Gastroesophageal sphincter (tissue), 4 donors: ENCODE measurements around the gene VSTM2L. TPM values are rescaled to one million over a fixed set of nuclear protein-coding genes. Genes with fewer than 3 reads are reported as not detected.

Experiments used
- ATAC-seq: fragments of 150-250 bp; one replicate; pipeline ENCODE4 v1.9.1; 2016; ENCODE audit warnings: mild to moderate bottlenecking, moderate library complexity
- H3K27ac ChIP-seq, 4 donors: fragments of 200-600 bp; sonication (generic) in 3 of 4; 1 replicate in 3 of 4; 2 replicates in 1 of 4; pipeline ENCODE4 v1.5.1; 2016 to 2019
- H3K27me3 ChIP-seq: fragments of 200-600 bp; sonication (generic); one replicate; pipeline ENCODE4 v1.5.1; 2019
- H3K36me3 ChIP-seq, 2 donors: fragments of 200-600 bp; sonication (generic); one replicate each; pipeline ENCODE4 v1.5.1; 2019; ENCODE audit warnings: control low read depth in 1 of 2
- H3K4me1 ChIP-seq, 3 donors: fragments of 200-600 bp; sonication (generic); 1 replicate in 2 of 3; 2 replicates in 1 of 3; pipeline ENCODE4 v1.5.1; 2016 to 2019; ENCODE audit warnings: control low read depth in 2 of 3
- H3K4me3 ChIP-seq, 2 donors: fragments of 200-600 bp; sonication (generic); one replicate each; pipeline ENCODE4 v1.5.1; 2019; ENCODE audit warnings: mild to moderate bottlenecking in 1 of 2, moderate library complexity in 1 of 2
- H3K9me3 ChIP-seq, 3 donors: fragments of 200-600 bp; sonication (generic); one replicate each; pipeline ENCODE4 v1.5.1; 2017 to 2019; ENCODE audit warnings: control low read depth in 2 of 3
- CTCF ChIP-seq, 4 experiments: fragments of 200-600 bp in 2 of 4; fragments of 450-650 bp in 2 of 4; sonication (generic) in 1 of 4; IDR thresholded peaks; one replicate each; pipeline ENCODE4 v1.5.1; 2017 to 2019; ENCODE audit warnings: antibody characterized with exemption in 4 of 4, mild to moderate bottlenecking in 2 of 4, moderate library complexity in 2 of 4
- EP300 ChIP-seq: sonication (generic); formaldehyde crosslinking; IDR thresholded peaks from one replicate; pipeline ENCODE4 v1.6.1; 2017; ENCODE audit warnings: antibody characterized with exemption, mild to moderate bottlenecking
- POLR2A ChIP-seq, 2 donors: fragments of 450-650 bp; IDR thresholded peaks; one replicate each; pipeline ENCODE4 v1.6.1; 2017; ENCODE audit warnings: antibody characterized with exemption in 2 of 2, mild to moderate bottlenecking in 2 of 2, moderate library complexity in 1 of 2
- POLR2AphosphoS5 ChIP-seq: sonication (generic); formaldehyde crosslinking; IDR thresholded peaks from one replicate; pipeline ENCODE4 v1.6.1; 2017; ENCODE audit warnings: antibody characterized with exemption
- WGBS, 2 donors: methylation state at CpG; one replicate each; pipeline ENCODE4 v1.1.5; 2018; ENCODE audit warnings: low coverage in 1 of 2; 5-methylcytosine and 5-hydroxymethylcytosine counted together
- total RNA-seq, 4 donors: library from RNA; depleted of rRNA; stranded (reverse); fragments of >200 nt; gene quantifications; one replicate each; pipeline ENCODE4 v1.1.0, GENCODE V29; 2016

The VSTM2L gene
- total RNA-seq, 4 donors from 2014 or later = 0.94 to 8.5 (median 7.0) TPM

GRCh38 chr20:37868851-37869333, 34.0 kb upstream of the VSTM2L start:
- 64 to 90% methylated on average over 2 to 3 of the region's 3 CpGs for WGBS, 2 donors
- H3K9me3 ChIP-seq = no peaks in the 10 kb centered on the region
- no peak for ATAC-seq
- H3K4me1 ChIP-seq = peaks cover 0 to 35% (median 0%) of the 10 kb centered on the region in 3 donors
- H3K36me3 ChIP-seq = peaks cover 0 to 76% of the 10 kb centered on the region in 2 donors
- H3K27me3 ChIP-seq = no peaks in the 10 kb centered on the region
- no peak overlapping the region for H3K4me3 ChIP-seq
- TF ChIP-seq EP300 (no peak), POLR2AphosphoS5 (no peak), CTCF (IDR thresholded peaks at IDR 0.05) (no peak), POLR2A (IDR thresholded peaks at IDR 0.05) (no peak)
- no peak overlapping the region for H3K27ac ChIP-seq

DNA sequence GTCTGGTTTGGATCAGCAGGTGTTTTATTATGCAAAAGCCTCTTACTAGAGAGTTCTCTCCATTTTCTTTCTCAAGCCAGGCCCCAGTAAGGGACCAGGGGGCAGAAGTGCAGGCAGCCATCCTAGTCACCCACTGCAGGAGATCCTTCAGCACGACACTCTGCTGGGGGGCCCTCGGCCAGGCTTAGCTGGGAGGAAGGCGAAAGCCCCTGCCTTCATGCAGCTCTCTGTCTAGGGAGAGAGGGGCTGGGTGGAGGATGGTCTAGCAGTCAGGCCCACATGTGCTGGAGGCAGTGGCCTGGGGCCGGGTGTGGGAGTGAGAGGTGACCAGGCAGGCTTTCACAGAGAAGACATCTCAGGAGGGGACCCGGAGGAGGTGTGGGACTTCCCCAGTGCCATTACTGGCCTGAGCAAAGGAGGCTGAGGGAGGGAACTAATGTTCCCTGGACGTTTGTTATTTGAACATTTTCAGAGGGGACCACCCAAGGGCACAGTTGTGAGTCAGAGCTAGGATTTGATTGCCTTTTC, 33.5 kb upstream of the VSTM2L start:
- Histone ChIP-seq H3K27me3 (no peaks in the 10 kb centered on the region), H3K27ac (no peak overlapping the region), H3K36me3 (peaks cover 0 to 76% of the 10 kb centered on the region in 2 donors), H3K9me3 (no peaks in the 10 kb centered on the region), H3K4me3 (no peak overlapping the region), H3K4me1 (peaks cover 0 to 35% (median 0%) of the 10 kb centered on the region in 3 donors)
- TF ChIP-seq POLR2AphosphoS5 (no peak), EP300 (no peak), CTCF (IDR thresholded peaks at IDR 0.05) (no peak), POLR2A (IDR thresholded peaks at IDR 0.05) (no peak)
- WGBS, 2 donors = no CpG with 5 or more reads among the region's 6 CpGs
- no peak for ATAC-seq

DNA sequence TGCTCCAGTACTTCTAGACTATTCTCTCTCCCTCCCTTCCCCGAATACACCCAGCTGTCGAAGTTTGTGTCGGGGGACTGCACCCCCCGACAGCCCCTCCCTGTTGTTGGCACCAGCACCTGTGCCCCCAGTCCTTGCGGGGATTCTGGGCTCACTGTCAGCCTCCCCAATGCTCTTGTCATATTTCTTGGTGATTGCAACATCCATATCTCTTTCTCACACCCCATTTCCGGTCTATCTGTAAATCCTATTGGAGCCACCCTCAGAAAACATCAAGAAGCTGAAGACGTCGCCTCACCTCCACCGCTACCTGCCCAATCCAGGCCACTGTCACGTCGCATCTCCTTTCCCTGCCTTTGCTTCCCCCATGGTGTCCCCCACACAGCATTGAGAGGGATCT, 32.6 kb upstream of the VSTM2L start:
- H3K27ac ChIP-seq = no peak overlapping the region
- H3K4me1 ChIP-seq = peaks cover 0 to 35% (median 0%) of the 10 kb centered on the region in 3 donors
- H3K9me3 ChIP-seq = no peaks in the 10 kb centered on the region
- ATAC-seq = no peak
- no peak overlapping the region for H3K4me3 ChIP-seq
- H3K27me3 ChIP-seq = no peaks in the 10 kb centered on the region
- TF ChIP-seq POLR2AphosphoS5 = no peak
- no peak for TF ChIP-seq EP300
- no peak for TF ChIP-seq CTCF (IDR thresholded peaks at IDR 0.05)
- no peak for TF ChIP-seq POLR2A (IDR thresholded peaks at IDR 0.05)
- WGBS, 2 donors = 89 to 94% methylated on average over 6 to 11 of the region's 11 CpGs
- H3K36me3 ChIP-seq = peaks cover 0 to 77% of the 10 kb centered on the region in 2 donors

- H3K4me1 ChIP-seq = peaks cover 0 to 28% (median 0%) of the 10 kb centered on the region in 3 donors
- ATAC-seq = no peak
- H3K27me3 ChIP-seq = no peaks in the 10 kb centered on the region
- 94% methylated on average over 11 of the region's 13 CpGs; no CpG with 5 or more reads in 1 of the 2 donors for WGBS, 2 donors
- TF ChIP-seq POLR2AphosphoS5 (no peak), EP300 (no peak), POLR2A (IDR thresholded peaks at IDR 0.05) (no peak), CTCF (IDR thresholded peaks at IDR 0.05) (no peak)
- peaks cover 0 to 77% of the 10 kb centered on the region in 2 donors for H3K36me3 ChIP-seq
- no peaks in the 10 kb centered on the region for H3K9me3 ChIP-seq
- no peak overlapping the region for H3K4me3 ChIP-seq
- no peak overlapping the region for H3K27ac ChIP-seq
Measured at GRCh38 chr20:37871751-37872150, 31.2 kb upstream of the VSTM2L start.

- Histone ChIP-seq H3K4me1 (peaks cover 0 to 24% (median 0%) of the 10 kb centered on the region in 3 donors), H3K36me3 (peaks cover 0 to 77% of the 10 kb centered on the region in 2 donors), H3K27ac (no peak overlapping the region), H3K9me3 (no peaks in the 10 kb centered on the region), H3K4me3 (no peak overlapping the region), H3K27me3 (no peaks in the 10 kb centered on the region)
- 100% methylated on average over 1 of the region's 9 CpGs; no CpG with 5 or more reads in 1 of the 2 donors for WGBS, 2 donors
- no peak for TF ChIP-seq POLR2A (IDR thresholded peaks at IDR 0.05)
- TF ChIP-seq CTCF (IDR thresholded peaks at IDR 0.05) = no peak
- TF ChIP-seq POLR2AphosphoS5 = no peak
- TF ChIP-seq EP300 = no peak
- no peak for ATAC-seq
Measured at GRCh38 chr20:37872161-37872560, 30.8 kb upstream of the VSTM2L start.
